Fibroblast of skin of back (primary cell): ENCODE measurements around the gene KRTAP5-11.
"Not testable (repeated sequence)": the region's sequence is repeated elsewhere in the genome, so short reads cannot be mapped to it uniquely, and the experiment has no call there.

Experiments used
- DNase-seq: peaks from one replicate; pipeline ENCODE4 v3.0.0-alpha.2; 2013

KRTAP5-11 gene

GRCh38 chr11:71554996-71555395 is 27.7 kb downstream of the KRTAP5-11 start:
- DNase-seq = no peak

DNA sequence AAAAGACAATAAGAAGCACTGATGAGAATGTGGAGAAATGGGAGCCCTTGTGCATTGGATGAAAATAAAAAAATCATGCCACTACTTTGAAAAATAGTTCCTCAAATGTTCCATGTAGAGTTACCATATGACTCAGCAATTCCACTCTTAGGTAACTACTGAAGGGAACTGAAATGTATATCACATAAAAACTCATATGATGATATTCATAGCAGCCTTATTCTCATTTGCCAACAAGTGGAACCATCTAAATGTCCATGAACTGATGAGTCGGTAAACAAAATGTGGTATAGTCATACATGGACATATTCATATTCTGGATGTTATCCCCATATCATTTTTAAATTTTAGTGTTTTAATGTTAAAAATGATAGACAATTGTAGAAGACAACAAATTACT is 31.0 kb downstream of the KRTAP5-11 start:
- DNase-seq = no peak

DNA sequence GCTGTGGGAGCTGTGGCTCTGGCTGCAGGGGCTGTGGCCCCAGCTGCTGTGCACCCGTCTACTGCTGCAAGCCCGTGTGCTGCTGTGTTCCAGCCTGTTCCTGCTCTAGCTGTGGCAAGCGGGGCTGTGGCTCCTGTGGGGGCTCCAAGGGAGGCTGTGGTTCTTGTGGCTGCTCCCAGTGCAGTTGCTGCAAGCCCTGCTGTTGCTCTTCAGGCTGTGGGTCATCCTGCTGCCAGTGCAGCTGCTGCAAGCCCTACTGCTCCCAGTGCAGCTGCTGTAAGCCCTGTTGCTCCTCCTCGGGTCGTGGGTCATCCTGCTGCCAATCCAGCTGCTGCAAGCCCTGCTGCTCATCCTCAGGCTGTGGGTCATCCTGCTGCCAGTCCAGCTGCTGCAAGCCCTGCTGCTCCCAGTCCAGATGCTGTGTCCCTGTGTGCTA is 33.9 kb downstream of the KRTAP5-11 start:
- no peak for DNase-seq

DNA sequence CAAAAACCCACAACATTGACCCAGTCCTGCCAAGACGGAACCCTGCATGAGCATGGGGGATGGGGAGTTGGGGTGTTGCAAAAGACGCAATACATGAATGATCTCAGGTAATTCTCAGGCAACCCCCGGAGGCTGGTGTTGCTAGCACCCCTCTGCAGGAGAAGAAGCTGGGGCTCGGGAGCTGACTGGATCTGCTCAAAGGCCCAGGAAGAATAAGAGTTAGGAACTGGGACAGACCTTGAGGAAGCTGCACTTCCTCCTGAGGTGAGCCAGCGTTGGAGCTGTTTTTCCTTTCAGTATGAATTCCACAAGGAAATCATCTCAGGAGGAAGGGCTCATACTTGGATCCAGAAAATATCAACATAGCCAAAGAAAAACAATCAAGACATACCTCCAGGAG is 34.6 kb downstream of the KRTAP5-11 start, which contains the start of gene KRTAP5-9:
Gene KRTAP5-9 (plus strand): TSS at position 301 of the 400 bp plus-strand sequence. CDS start 238 bp downstream, outside the sequence.
- no peak for DNase-seq

DNA sequence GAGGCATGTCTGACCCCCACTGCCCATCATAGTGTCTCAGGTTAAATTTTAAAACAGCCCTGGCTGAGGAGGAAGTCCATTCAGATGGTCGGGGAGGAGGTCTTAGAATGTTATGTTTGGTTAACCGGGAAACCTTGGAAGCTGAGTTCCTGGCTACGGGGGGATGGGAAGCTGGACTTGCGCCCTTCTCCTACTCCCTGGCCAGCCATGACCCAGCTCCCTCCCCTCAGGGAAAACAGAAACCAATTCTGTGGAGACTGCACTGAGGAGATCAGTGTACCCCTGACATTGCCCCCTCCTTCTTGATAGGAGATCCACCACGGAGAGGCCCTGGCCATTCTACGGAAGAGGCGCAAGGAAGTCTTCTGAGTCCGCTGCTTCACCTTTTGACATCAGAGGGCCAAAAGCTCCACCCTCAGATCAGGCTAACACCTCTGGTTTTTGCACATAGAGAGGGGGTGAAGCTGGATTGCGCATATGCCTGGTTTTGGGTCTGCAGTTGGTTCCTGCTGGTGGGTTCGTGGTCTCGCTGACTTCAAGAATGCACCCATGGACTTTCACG is 37.2 kb downstream of the KRTAP5-11 start:
- no peak for DNase-seq

DNA sequence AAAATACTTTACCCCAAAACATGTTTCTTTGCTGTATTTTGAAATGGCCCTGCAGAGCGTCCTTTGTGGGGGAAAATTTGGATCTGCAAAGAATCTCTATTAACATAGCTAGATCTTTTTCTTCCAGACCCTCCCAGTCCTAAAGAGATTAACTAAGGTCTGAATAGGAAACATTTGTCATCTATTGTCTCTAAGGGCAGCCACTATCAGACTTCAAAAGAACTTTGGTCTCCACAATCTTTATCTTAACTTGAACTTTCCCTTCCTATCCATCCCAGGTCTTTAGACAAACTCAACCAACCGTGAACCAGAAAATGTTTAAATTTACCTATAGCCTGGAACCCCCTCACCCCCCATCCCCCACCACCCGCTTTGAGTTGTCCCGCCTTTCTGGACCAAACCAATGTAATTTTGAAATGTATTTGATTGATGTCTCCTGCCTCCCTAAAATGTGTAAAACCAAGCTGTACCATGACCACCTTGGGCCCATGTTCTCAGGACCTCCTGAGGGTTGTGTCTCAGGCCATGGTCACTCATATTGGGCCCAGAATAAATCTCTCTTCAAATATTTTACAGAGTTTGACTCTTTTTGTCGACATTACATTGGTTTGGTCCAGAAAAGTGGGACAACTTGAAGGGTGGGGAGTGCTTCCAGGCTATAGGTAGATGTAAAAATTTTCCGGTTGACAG is 38.0 kb downstream of the KRTAP5-11 start:
- DNase-seq = no peak

- no peak for DNase-seq
These were observed 38.8 kb downstream of the KRTAP5-11 start for GRCh38 chr11:71543866-71544265.

- DNase-seq = no peak
These were observed 39.5 kb downstream of the KRTAP5-11 start for GRCh38 chr11:71542879-71543777.

DNA sequence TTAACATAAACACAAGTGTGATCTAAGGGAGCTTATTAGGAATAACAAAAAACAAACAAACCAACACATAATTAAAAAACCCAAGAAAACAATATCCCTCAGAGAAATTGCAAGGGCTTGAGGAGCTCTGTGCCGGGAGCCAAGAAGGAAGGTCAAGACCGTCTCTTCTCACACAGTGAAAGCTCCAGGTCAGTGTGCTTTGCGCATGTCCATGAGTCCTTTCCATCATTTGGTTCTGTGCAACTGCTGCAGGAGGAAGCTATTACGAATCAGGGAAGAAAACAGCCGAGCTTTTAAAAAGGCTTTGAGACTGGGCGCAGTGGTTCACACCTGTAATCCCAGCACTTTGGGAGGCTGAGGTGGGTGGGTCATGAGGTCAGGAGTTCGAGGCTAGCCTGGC is 40.3 kb downstream of the KRTAP5-11 start:
- no peak for DNase-seq

GRCh38 chr11:71540521-71541304 is 42.0 kb downstream of the KRTAP5-11 start:
- DNase-seq = not testable (repeated sequence)

GRCh38 chr11:71539971-71540370 is 42.7 kb downstream of the KRTAP5-11 start:
- DNase-seq = not testable (repeated sequence)

GRCh38 chr11:71539017-71539416 is 43.7 kb downstream of the KRTAP5-11 start:
- no peak for DNase-seq

GRCh38 chr11:71538666-71538990 is 44.0 kb downstream of the KRTAP5-11 start:
- no peak for DNase-seq

GRCh38 chr11:71537977-71538665 is 44.6 kb downstream of the KRTAP5-11 start, which contains the start of gene KRTAP5-8:
KRTAP5-8 (plus strand) TSS chr11:71538025; CDS start chr11:71538056, 31 bp downstream.
- not testable (repeated sequence) for DNase-seq

DNA sequence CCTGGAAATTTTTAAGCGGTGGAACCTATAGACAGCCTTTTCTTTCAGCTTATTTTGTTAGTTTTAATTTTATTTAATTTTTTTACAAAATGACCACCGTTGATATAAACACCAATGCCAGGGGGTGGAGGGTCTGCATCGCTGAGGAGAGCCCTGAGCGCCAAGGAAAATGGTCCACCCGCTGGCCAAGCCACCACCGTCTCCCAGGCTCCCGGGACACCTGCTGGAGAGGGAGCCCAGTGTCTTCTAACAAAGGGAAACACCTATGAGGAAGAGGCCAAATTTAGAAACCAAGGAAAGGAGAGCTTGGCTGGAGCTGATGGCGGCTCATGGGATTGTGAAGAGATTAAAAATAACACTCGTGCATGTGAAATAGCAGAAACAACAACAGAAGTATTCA is 45.1 kb downstream of the KRTAP5-11 start:
- no peak for DNase-seq

- no peak for DNase-seq
These were observed 46.9 kb downstream of the KRTAP5-11 start for GRCh38 chr11:71535825-71536224.

DNA sequence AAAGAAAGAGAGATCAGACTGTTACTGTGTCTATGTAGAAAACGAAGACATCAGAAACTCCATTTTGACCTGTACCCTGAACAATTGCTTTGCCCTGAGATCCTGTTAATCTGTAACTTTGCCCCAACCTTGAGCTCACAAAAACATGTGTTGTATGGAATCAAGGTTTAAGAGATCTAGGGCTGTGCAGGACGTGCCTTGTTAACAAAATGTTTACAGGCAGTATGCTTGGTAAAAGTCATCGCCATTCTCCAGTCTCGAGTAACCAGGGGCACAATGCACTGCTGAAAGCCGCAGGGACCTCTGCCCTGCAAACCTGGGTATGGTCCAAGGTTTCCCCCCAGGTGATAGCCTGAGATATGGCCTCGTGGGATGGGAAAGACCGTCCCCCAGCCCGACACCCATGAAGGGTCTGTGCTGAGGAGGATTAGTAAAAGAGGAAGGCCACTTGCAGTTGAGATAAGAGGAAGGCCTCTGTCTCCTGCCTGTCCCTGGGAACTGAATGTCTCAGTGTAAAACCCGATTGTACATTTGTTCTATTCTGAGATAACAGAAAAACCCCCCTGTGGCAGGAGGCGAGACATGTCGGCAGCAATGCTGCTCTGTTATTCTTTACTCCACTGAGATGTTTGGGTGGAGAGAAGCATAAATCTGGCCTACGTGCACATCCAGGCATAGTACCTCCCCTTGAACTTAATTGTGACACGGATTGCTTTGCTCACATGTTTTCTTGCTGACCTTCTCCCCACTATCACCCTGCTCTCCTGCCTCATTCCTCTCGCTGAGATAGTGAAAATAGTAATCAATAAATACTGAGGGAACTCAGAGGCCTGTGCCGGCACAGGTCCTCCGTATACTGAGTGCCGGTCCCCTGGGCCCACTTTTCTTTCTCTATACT is 47.7 kb downstream of the KRTAP5-11 start:
- DNase-seq = not testable (repeated sequence)

GRCh38 chr11:71532036-71532610 is 50.6 kb downstream of the KRTAP5-11 start:
- DNase-seq = no peak
